ENCODE measurements around the gene MYO5B.

GRCh38 chr18:50196261-50196660 is 1.3 kb upstream of the MYO5B start:
- TF ChIP-seq POLR2A (IDR thresholded peaks at IDR 0.05; ENCODE audit: low read depth, low read length) (no peak), MAX (IDR thresholded peaks at IDR 0.05; ENCODE audit: low read depth, low read length) (no peak), EP300 (IDR thresholded peaks at IDR 0.05; ENCODE audit: borderline replicate concordance in 1 of 2, control insufficient read depth in 1 of 2, low read depth in 2 of 2, low read length in 2 of 2) (no peak), SUZ12 (IDR thresholded peaks at IDR 0.05; ENCODE audit: unreplicated experiment) (no peak), HCFC1 (IDR thresholded peaks at IDR 0.05; ENCODE audit: low read length) (no peak), RAD21 (IDR thresholded peaks at IDR 0.05; ENCODE audit: insufficient read depth, low read depth, low read length) (no peak), NFIC (IDR thresholded peaks at IDR 0.05; ENCODE audit: low read depth, low read length) (no peak), EGR1 (IDR thresholded peaks at IDR 0.05; ENCODE audit: borderline replicate concordance in 1 of 2, low read depth in 2 of 2, low read length in 2 of 2) (no peak), POU2F2 (IDR thresholded peaks at IDR 0.05; ENCODE audit: borderline replicate concordance, low read depth, low read length) (no peak), ZBTB33 (IDR thresholded peaks at IDR 0.05) (no peak)
